Measurements from ENCODE around the gene CNOT3. TPM values are rescaled to one million over a fixed set of nuclear protein-coding genes. Genes with fewer than 3 reads are reported as not detected.

The CNOT3 gene
- total RNA-seq, 1 experiment from 2014 or later: 87.4 TPM

DNA sequence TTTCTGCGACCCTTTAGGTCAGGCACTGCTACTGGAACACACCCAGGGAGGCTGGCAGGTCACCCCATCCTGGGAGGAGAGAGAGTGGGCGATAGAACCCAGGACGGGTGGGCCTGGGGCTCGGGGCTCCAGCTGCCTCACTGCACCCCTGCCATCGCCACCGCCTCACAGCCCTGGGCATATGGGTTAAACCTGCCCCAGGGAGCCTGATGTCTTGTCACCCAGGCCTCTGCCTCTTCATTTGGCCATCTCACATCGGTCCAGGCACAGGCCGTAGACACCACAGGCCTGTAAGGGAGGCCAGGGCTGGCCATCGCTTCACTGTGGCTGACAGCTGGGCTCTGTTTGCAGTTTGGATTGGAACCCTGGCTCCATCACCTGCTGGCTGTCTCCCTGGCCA is 11.8 kb upstream of the CNOT3 start:
- intact Hi-C loops (cut with micrococcal nuclease; ENCODE audit: unreplicated experiment): no loop called here
- peaks cover 53% of the 10 kb centered on the region for H3K36me3 Mint-ChIP-seq (ENCODE audit: insufficient read depth, unreplicated experiment)
- no peaks in the 10 kb centered on the region for H3K4me1 Mint-ChIP-seq (ENCODE audit: low read depth, unreplicated experiment)
- TF ChIP-seq, protein P1, sequence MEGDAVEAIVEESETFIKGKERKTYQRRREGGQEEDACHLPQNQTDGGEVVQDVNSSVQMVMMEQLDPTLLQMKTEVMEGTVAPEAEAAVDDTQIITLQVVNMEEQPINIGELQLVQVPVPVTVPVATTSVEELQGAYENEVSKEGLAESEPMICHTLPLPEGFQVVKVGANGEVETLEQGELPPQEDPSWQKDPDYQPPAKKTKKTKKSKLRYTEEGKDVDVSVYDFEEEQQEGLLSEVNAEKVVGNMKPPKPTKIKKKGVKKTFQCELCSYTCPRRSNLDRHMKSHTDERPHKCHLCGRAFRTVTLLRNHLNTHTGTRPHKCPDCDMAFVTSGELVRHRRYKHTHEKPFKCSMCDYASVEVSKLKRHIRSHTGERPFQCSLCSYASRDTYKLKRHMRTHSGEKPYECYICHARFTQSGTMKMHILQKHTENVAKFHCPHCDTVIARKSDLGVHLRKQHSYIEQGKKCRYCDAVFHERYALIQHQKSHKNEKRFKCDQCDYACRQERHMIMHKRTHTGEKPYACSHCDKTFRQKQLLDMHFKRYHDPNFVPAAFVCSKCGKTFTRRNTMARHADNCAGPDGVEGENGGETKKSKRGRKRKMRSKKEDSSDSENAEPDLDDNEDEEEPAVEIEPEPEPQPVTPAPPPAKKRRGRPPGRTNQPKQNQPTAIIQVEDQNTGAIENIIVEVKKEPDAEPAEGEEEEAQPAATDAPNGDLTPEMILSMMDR (IDR thresholded peaks at IDR 0.05; ENCODE audit: unreplicated experiment): no peak
- no peaks in the 10 kb centered on the region for H3K27me3 Mint-ChIP-seq (ENCODE audit: unreplicated experiment)
- no TSS peak for BruUV-seq (replicated peaks)
- no peak overlapping the region for H3K27ac Mint-ChIP-seq (ENCODE audit: unreplicated experiment)
- no peak for DNase-seq
- H3K9me3 Mint-ChIP-seq (ENCODE audit: low read depth, unreplicated experiment): no peaks in the 10 kb centered on the region
- CTCF ChIA-PET: no interaction called here
- H3K4me3 Mint-ChIP-seq (ENCODE audit: low read depth, unreplicated experiment): no peak overlapping the region

DNA sequence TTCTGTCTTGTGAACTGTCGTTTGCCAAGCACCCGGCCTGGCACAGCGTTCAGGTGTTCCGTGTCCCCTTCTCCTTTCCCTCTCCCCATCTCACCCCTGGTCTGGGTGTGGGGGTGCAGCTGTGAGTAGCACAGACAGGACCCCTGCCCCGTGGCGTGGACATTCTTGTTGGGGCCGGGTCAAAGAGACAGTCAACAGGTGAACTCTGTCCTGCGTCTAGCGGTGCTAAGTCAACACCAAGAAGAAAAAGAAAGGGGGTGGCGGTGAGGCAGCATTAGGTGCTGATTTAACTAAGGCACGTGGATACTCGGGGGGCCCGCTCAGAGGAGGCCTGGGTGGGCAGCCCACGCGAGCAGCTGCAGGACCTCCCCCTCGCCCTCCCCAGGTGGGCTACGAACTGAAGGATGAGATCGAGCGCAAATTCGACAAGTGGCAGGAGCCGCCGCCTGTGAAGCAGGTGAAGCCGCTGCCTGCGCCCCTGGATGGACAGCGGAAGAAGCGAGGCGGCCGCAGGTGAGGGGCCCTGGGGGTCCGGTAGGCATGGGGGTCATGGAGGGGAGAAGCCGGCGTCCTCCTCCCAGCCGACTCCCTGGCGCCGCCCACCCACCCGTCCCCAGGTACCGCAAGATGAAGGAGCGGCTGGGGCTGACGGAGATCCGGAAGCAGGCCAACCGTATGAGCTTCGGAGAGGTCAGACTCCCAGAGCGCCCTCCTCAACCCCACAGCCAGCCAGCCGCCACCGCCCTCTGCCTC is 9.7 kb upstream of the CNOT3 start:
- TF ChIP-seq, protein P1 (IDR thresholded peaks at IDR 0.05; ENCODE audit: unreplicated experiment): no peak
- Mint-ChIP-seq H3K4me1 (ENCODE audit: low read depth, unreplicated experiment) (no peaks in the 10 kb centered on the region), H3K9me3 (ENCODE audit: low read depth, unreplicated experiment) (no peaks in the 10 kb centered on the region), H3K36me3 (ENCODE audit: insufficient read depth, unreplicated experiment) (peaks cover 56% of the 10 kb centered on the region), H3K4me3 (ENCODE audit: low read depth, unreplicated experiment) (no peak overlapping the region), H3K27ac (ENCODE audit: unreplicated experiment) (no peak overlapping the region), H3K27me3 (ENCODE audit: unreplicated experiment) (no peaks in the 10 kb centered on the region)
- BruUV-seq (replicated peaks): no TSS peak
- intact Hi-C loops (cut with micrococcal nuclease; ENCODE audit: unreplicated experiment): no loop called here
- CTCF ChIA-PET: no interaction called here
- DNase-seq: no peak

DNA sequence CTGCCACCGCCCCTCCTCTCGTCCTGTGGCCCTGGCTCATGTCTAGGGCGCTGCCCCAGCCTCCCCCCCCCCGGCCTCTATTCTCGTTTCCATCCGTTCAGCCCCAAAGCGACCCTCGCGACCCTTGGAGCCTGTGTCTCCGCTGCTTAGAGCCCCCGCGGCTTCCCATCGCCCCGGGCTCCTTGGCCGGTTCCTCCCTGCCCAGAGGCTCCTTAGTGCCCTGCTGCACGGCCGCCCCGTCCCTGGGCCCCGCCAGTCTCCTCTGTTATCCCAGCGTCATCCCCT is 9.2 kb upstream of the CNOT3 start:
- Mint-ChIP-seq H3K27me3 (ENCODE audit: unreplicated experiment) (no peaks in the 10 kb centered on the region), H3K9me3 (ENCODE audit: low read depth, unreplicated experiment) (no peaks in the 10 kb centered on the region), H3K36me3 (ENCODE audit: insufficient read depth, unreplicated experiment) (peaks cover 51% of the 10 kb centered on the region), H3K4me1 (ENCODE audit: low read depth, unreplicated experiment) (no peaks in the 10 kb centered on the region), H3K27ac (ENCODE audit: unreplicated experiment) (no peak overlapping the region), H3K4me3 (ENCODE audit: low read depth, unreplicated experiment) (no peak overlapping the region)
- no TSS peak for BruUV-seq (replicated peaks)
- intact Hi-C loops (cut with micrococcal nuclease; ENCODE audit: unreplicated experiment): no loop called here
- CTCF ChIA-PET: interaction anchor here (0.6 kb wide), 1 partner anchor 195 kb away, joined by 3 read pairs; no protein-coding TSS in a partner anchor
- DNase-seq: no peak
- TF ChIP-seq, protein P1 (IDR thresholded peaks at IDR 0.05; ENCODE audit: unreplicated experiment): no peak

DNA sequence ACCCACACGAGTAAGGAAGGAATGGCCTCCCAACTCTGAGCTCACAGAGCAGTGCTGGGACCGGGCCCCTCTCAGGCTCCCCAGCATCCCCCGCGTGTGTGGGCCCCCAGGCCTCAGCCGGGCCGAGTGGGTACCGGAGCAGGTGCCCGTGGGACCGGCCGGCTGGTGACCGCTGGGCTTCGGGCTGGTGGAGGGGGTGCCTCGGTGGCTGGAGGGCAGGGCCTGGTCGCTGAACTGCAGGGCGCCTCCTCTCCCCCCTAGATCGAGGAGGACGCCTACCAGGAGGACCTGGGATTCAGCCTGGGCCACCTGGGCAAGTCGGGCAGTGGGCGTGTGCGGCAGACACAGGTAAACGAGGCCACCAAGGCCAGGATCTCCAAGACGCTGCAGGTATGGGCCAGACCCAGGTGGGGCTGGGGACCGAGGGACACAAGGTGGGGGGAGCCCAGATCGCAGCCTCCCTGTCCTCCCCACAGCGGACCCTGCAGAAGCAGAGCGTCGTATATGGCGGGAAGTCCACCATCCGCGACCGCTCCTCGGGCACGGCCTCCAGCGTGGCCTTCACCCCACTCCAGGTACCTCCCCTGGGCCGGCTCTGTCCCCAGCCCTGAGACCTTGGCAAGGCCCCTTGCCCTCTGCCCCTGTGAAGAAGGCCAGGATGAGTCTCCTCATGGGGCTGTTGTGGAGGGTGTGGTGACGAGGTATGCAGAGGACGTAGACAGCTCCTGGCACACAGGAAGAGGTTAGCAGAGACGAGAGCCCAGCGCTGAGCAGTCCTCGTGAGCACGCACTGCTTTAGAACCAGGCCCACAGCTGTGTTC is 8.6 kb upstream of the CNOT3 start:
- BruUV-seq (replicated peaks): no TSS peak
- peaks cover 4% of the 10 kb centered on the region for H3K27me3 Mint-ChIP-seq (ENCODE audit: unreplicated experiment)
- no peaks in the 10 kb centered on the region for H3K4me1 Mint-ChIP-seq (ENCODE audit: low read depth, unreplicated experiment)
- no peak for DNase-seq
- CTCF ChIA-PET: interaction anchor here (0.6 kb wide), 1 partner anchor 195 kb away, joined by 3 read pairs; no protein-coding TSS in a partner anchor
- H3K27ac Mint-ChIP-seq (ENCODE audit: unreplicated experiment): no peak overlapping the region
- H3K9me3 Mint-ChIP-seq (ENCODE audit: low read depth, unreplicated experiment): no peaks in the 10 kb centered on the region
- intact Hi-C loops (cut with micrococcal nuclease; ENCODE audit: unreplicated experiment): no loop called here
- TF ChIP-seq, protein P1 (IDR thresholded peaks at IDR 0.05; ENCODE audit: unreplicated experiment): no peak
- no peak overlapping the region for H3K4me3 Mint-ChIP-seq (ENCODE audit: low read depth, unreplicated experiment)
- peaks cover 50% of the 10 kb centered on the region for H3K36me3 Mint-ChIP-seq (ENCODE audit: insufficient read depth, unreplicated experiment)

All from Calu3 (cell line).